Brain microvascular endothelial cell (primary cell): ENCODE measurements around the gene SBK2.
A peak's percentile ranks its signal among the peaks of the same experiment; 100 is the strongest.
"Not testable (repeated sequence)": the region's sequence is repeated elsewhere in the genome, so short reads cannot be mapped to it uniquely, and the experiment has no call there.

Experiments
- DNase-seq: peaks from one replicate; pipeline ENCODE4 v3.0.0-alpha.2; 2020
- H3K27ac ChIP-seq: fragments of 250-450 bp; sonication (Bioruptor Pico); 2 replicates; pipeline ENCODE4 v1.5.1; 2020; ENCODE audit warnings: mild to moderate bottlenecking, moderate library complexity
- H3K27me3 ChIP-seq: fragments of 250-450 bp; sonication (Bioruptor Pico); replicated peaks from 2 replicates; pipeline ENCODE4 v1.5.1; 2020; ENCODE audit warnings: mild to moderate bottlenecking
- H3K36me3 ChIP-seq: fragments of 250-450 bp; sonication (Bioruptor Pico); replicated peaks from 2 replicates; pipeline ENCODE4 v1.5.1; 2020; ENCODE audit warnings: mild to moderate bottlenecking
- H3K4me3 ChIP-seq: 2 replicates; pipeline ENCODE4 v1.5.1; 2011; ENCODE audit warnings: low read depth, mild to moderate bottlenecking, control low read depth, low read length, moderate library complexity
- CTCF ChIP-seq: IDR thresholded peaks from 2 replicates; pipeline ENCODE4 v1.5.1; 2011; ENCODE audit warnings: low read depth, mild to moderate bottlenecking, moderate library complexity, low read length, control low read depth, inconsistent platforms; ENCODE audit errors: missing control alignments
- in situ Hi-C: cut with HindIII; loops from 2 replicates; pipeline ENCODE4 v1.10.0; 2017; ENCODE audit warnings: low sequenced_read_pairs, low pct_ligation_motif_present

The SBK2 gene, protein sequence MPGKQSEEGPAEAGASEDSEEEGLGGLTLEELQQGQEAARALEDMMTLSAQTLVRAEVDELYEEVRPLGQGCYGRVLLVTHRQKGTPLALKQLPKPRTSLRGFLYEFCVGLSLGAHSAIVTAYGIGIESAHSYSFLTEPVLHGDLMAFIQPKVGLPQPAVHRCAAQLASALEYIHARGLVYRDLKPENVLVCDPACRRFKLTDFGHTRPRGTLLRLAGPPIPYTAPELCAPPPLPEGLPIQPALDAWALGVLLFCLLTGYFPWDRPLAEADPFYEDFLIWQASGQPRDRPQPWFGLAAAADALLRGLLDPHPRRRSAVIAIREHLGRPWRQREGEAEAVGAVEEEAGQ

GRCh38 chr19:55536951-55537740 lies at the start of gene SBK2:
Gene SBK2 (minus strand): TSS chr19:55537133. CDS start chr19:55536294, 839 bp downstream.
- no peaks in the 10 kb centered on the region for H3K36me3 ChIP-seq
- no peaks in the 10 kb centered on the region for H3K27me3 ChIP-seq
- no peak for DNase-seq
- H3K27ac ChIP-seq = no peak within 1 kb of the TSS
- in situ Hi-C loops = no loop called here
- TF ChIP-seq CTCF = peak; percentile 45
- no peak within 1 kb of the TSS for H3K4me3 ChIP-seq

DNA sequence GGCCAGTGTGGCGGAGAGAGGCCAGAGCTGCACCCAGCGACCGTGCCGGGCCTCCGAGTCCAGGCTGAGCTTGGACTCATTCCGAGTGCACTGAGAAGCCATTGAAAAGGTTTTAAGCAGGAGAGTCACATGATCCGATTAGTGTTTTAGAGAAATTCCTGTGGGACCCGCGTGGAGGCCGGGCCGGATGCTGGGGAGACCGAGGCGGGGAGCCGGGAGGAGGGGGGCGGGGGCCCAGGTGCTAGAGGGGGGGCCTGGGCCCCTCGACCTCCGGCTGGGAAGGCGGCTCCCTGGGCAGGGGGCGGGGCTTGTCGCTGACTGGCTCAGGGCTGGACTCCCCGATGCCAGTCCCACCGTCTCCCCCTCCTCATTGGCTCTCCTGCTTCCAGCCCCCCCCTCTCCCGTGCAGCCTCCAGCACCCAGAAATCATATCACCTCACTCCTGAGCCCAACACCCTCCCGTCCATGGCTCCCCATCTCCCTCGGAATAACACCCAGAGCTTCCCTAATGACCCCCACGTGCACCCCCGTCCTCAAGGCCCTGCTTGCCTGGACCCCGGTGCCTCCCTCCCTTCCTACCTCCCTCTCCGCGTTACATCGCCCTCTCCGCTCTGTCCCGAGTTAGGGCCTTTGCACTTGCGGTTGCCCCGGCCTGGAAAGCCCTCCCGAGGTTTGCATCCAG lies 48.9 kb upstream of the SBK2 start:
- Histone ChIP-seq H3K27me3 (no peaks in the 10 kb centered on the region), H3K36me3 (no peaks in the 10 kb centered on the region), H3K4me3 (peak overlapping the region; percentile 47), H3K27ac (no peak overlapping the region)
- peak; percentile 71 for DNase-seq
- TF ChIP-seq CTCF = no peak
- in situ Hi-C loops = no loop called here

GRCh38 chr19:55584871-55585270 lies 47.9 kb upstream of the SBK2 start:
- DNase-seq = no peak
- no peaks in the 10 kb centered on the region for H3K27me3 ChIP-seq
- in situ Hi-C loops = no loop called here
- H3K27ac ChIP-seq = no peak overlapping the region
- TF ChIP-seq CTCF = no peak
- no peak overlapping the region for H3K4me3 ChIP-seq
- no peaks in the 10 kb centered on the region for H3K36me3 ChIP-seq

DNA sequence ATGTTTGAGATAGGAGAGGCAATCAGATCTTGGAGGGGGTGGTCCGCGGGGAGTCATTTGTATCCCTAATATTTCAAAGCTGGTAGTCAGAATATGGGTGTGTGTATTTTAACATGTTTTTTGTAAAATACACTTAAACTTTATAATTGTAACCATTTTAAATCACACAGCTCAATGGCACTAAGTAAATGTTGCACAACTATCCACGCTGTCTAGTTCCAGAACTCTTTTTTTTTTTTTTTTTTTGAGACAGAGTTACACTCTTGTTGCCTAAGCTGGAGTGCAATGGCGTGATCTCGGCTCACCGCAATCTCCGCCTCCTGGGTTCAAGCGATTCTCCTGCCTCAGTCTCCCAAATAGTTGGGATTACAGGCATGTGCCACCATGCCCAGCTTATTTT lies 47.0 kb upstream of the SBK2 start:
- H3K36me3 ChIP-seq, H3K4me3 ChIP-seq, in situ Hi-C loops, H3K27me3 ChIP-seq, DNase-seq, H3K27ac ChIP-seq: not testable (repeated sequence)

GRCh38 chr19:55582284-55582683 lies 45.4 kb upstream of the SBK2 start:
- H3K27ac ChIP-seq, H3K36me3 ChIP-seq, DNase-seq, in situ Hi-C loops, H3K4me3 ChIP-seq, H3K27me3 ChIP-seq: not testable (repeated sequence)

DNA sequence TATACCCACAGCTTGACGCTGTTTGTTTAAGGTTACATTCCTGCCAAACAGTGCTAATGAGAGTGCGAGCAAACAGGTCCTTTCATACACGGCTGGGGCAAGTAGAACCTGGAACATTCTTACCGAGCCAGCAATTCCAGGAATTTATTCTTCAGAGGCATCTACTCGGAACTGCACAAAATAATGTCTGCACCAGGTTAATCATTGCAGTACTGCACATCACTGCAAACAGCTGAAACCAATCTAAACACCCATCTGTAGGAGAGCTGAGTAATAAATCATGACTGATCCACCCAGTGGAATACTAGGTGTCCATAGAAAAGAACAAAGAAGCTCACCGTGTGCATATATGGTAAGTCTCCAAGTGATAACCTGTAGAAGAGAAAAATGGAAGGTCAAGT lies 44.9 kb upstream of the SBK2 start:
- in situ Hi-C loops = no loop called here
- no peak for DNase-seq
- Histone ChIP-seq H3K27ac (no peak overlapping the region), H3K36me3 (peaks cover 13% of the 10 kb centered on the region), H3K4me3 (no peak overlapping the region), H3K27me3 (no peaks in the 10 kb centered on the region)
- no peak for TF ChIP-seq CTCF
